Muscle of back (tissue), 11 donors: ENCODE measurements around the gene TEX22. TPM values are rescaled to one million over a fixed set of nuclear protein-coding genes. Genes with fewer than 3 reads are reported as not detected.

ENCODE experiments used
- DNase-seq, 3 donors: peaks; one replicate each; pipeline versions ENCODE4 v3.0.0 to v3.0.0-alpha.2; 2013
- polyA plus RNA-seq, 10 donors: library from polyadenylated mRNA; unstranded; fragments of 120-200 nt; gene quantifications; one replicate each; pipeline ENCODE4 v1.2.1, GENCODE V29; 2013; ENCODE audit not compliant: insufficient read length in 10 of 10

TEX22 gene
- polyA plus RNA-seq, 10 donors = 0.24 to 3.2 (median 1.1) TPM

DNA sequence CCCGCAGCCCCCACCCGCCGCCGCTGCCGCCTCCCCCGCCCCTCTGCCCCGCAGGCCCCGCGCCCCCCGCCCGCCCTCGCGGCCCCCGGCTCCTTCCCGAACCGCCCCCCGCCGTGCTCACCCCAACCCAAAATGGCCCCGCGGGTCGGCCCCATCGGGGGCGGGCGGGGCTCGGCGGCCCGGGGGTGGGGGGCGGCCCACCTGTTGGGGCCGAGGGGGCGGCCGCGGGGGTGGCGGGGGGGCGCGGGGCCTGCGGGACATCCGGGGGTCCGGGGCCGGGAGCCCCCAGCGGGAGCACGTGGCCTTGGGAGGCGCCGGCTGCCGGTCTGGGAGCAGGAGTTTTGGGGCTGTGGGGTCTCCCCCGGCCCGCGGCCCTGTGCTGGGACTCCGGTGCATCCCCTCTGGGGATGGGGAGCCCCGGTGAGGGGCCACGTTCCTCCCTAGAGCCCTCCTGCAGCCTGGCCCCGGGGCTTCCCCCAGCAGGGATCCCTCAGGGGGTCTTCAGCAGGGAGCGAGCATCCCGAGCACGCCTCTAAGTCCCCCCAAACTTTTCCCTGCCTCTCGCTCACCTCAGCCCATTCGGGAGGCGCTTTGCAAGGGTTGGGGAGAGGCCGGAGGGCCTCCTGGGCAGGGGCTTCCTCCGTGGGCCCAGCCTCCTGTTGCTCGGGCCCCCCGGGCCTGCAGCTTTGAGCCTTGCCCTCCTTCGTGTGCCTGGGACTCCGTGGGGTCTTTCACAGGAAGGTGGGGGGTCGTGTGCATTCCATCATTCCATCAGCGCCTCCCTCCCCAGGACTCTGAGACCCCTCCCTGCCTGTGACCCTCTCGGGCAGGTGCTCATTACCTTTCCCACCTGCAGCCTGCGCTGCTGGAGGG, 22.0 kb downstream of the TEX22 start:
- no peak for DNase-seq

GRCh38 chr14:105420974-105421674, 22.8 kb downstream of the TEX22 start:
- no peak for DNase-seq

DNA sequence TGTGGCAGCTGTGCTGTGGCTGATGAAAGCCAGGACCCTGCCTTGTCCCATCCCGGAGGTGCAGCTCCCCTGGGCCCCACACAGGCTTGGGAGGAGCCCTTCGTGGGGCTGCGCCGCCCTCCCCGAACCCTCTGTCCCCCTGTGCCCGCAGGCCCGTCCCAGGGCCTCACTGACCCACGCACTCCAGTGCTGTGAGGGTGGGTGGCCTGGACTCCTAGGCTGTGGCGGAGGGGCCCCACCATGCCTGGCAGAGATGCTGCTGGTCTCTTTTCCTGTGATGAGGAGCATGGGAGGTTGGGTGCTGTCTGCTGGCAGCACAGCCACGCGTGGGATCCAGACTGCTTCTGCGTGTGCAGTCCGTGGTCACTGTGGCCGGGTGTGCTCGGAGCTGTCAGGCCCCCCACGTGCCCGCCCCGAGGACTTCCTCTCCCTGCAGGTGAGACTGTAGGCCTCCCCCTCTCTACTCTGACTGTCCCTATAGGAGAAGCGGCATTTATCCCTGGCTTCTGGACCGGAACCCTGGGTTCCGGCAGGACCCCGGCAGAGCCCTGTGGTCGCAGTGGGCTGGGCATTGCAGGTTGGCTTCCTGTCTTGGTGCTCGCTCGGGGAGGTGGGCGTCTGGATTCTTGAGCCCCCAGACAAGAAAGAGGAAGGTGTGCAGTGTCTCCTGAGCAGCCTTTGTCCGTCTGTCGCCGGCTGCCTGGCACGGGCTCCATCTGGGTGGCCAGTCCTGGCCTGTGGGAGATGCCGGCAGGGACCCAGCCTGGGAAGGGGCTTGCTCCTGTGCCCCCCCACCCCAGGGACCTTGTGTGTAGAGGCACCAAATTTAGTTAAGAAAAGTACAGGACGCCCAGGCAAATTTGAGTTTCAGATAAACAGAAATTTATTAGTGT, 23.6 kb downstream of the TEX22 start:
- DNase-seq = no peak

DNA sequence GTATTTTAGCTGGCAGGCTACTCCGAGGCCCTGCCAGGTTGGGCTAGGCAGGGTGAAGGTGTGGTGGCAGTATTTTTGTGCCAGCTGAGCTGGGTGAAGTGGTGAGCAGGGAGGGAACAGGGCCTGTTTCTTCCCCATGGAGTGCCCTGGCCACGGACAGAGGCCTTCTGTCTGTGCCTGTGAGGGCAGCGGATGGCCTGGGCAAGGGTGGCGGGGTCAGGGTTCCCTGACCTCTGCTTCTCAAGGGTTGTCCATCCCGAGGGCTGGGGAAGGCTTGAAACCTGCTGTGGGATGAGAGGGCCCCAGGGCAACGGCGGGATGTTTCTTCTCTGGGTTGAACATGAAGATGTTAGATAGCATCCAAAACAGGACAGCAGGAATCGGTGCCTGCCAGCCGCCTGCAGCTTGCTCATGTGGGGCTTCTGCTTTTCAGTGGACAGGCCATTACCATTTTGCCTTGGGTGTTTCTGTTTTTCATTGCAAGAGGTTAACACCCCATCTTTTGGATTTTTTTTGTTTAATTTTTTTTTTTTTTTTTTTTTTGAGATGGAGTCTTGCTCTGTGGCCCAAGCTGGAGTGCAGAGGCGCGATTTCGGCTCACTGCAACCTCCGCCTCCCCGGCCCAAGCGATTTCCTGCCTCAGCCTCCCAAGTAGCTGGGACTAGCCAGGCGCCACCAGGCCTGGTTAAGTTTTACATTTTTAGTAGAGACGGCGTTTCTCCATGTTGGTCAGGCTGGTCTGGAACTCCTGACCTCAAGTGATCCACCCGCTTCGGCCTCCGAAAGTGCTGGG, 24.6 kb downstream of the TEX22 start:
- DNase-seq = no peak

GRCh38 chr14:105423488-105424195, 25.3 kb downstream of the TEX22 start:
- no peak for DNase-seq

DNA sequence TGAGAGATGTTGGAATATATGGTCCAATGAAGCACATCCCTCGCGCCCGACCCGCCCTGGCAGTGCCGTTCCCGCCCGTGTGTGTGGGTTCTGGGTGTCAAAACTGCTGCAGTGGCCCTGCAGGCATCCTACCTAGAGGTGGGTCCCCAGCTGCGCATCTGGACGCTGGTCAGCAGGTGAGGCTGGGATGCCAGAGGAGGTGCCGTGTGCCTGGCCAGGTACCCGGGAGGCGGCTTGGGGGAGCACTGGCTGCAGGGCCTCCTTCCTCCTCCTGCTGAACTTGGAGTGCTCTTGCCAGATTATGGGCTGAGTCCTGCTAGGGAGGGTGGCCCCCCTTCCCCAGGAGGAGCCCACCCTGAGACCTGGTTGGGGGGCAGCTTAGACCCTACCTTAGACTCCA, 26.5 kb downstream of the TEX22 start:
- DNase-seq = no peak

DNA sequence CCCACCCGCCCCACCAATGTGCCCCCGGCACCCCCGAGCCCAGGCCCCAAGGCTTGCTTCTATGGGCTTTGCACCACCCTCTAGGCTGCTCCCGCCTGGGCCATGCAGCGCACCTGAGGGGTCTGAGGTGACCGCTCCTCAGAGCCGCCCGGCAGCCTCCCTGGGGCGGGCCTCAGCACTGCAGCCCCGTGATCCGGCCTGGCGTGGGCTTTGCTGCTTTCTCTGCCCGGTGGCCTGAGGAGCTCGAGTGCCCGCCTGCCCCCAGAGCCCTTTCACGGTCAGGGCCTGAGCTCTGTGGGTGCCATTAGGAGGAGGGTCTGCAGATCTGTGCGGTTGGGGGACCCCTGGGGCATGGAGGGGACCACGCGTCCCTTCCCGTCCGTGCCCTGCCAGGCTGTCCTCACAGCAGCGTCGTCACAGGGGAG, 27.5 kb downstream of the TEX22 start:
- no peak for DNase-seq

- DNase-seq = no peak
Measured at GRCh38 chr14:105426416-105427130, 28.2 kb downstream of the TEX22 start.

DNA sequence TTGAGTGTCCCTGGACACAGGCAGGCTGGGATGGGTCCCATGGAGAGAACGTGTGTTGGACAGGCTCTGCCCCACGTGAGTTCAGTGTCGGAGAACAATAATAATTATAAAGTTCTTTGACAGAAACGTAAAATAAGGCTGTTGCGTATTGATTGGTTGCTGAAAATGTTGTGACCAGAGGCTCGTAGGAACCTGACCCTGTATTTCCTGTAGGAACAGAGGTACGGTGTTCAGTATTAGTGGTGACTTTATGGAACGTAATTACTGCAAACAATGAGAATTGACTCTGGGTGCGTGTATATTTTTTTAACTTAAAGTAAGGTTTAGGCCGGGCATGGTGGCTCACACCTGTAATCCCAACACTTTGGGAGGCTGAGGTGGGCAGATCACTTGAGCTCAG, 29.1 kb downstream of the TEX22 start:
- no peak for DNase-seq

- no peak for DNase-seq
Measured at GRCh38 chr14:105427936-105428485, 29.7 kb downstream of the TEX22 start.

GRCh38 chr14:105430042-105430441, 31.7 kb downstream of the TEX22 start:
- no peak for DNase-seq

- no peak for DNase-seq
Measured at GRCh38 chr14:105430565-105430964, 32.2 kb downstream of the TEX22 start.

GRCh38 chr14:105431256-105431655, 32.9 kb downstream of the TEX22 start:
- DNase-seq = no peak

DNA sequence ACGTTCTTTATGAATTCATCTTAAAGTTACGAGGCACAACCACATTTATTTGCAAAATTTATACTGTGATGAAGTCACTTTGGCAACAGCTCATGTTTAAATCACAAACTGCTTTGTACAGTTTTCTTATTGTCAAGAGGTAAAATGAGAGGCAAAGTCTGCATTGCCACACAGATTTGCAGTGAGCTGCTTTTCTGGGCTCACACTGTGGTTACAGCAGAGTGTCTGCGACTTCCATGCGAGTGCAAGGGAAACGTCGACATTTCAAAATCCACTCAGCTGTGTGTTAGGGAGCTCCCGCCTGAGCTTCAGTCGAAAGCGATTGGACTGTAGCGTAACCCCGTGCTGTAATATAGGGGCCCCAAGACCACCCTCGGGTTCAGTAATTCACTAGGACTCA, 34.3 kb downstream of the TEX22 start:
- DNase-seq = no peak

GRCh38 chr14:105433161-105433605, 34.8 kb downstream of the TEX22 start:
- no peak for DNase-seq

DNA sequence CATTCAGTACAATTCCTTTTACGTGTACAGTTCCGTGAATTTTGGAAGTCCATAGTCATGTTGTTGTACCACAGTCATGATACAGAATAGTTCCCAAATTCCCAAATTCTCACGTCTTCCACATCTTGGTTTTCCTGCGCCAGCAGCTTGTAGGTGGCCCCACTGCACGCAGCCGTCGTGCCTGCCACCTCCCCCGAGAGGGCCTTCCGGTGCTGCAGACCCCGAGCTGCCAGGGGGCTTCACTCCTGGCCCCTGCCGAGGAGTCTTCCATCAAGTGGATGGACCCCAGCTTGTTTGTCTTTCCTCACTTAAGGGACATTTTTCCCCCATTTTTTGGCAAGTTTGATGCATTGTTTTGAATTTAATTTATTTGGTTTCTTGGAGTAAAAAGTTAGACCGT, 38.1 kb downstream of the TEX22 start:
- DNase-seq = no peak

GRCh38 chr14:105436891-105437722, 38.8 kb downstream of the TEX22 start:
- no peak for DNase-seq

DNA sequence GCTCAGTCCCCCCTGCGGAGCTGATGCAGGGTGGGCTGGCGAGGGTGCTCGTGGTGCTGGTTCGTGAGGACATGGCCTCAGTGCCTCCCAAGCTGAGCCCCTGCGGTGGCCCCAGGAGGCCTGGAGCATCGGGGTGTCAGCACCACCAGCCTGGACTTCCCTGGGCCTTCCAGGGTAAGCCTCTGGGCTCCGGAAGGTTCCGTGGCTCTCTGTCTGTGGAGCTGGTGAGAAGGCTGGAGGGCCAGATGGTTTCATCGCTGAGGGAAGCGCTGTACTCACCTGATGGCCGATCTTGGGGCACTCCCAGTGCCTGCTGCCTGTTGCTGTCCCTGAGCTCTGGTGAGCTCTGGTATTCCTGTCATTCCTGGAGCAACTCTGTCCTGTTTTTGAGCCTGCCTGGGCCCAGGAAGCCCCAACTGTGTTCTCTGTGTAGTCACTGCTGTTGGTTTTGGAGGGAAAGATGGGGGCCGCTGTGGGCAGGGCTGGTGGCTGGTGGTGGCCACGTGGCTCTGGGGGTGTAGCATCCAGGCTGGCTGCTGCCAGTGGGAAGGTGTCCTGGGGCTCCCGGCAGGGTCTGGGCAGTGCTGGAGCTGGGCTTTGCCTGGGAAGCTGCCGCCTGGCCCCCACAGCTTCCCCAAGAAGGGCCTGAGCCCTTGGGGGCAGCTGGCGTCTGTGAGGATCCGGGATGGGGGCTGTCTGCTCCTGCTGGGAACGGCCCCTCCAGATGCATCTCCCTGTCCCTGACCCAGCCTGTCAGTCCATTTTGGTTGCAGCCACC, 39.6 kb downstream of the TEX22 start:
- DNase-seq = no peak
